ENCODE results near the gene TBL3. TPM values are rescaled to one million over a fixed set of nuclear protein-coding genes. Genes with fewer than 3 reads are reported as not detected.
"Not testable (repeated sequence)": the region's sequence is repeated elsewhere in the genome, so short reads cannot be mapped to it uniquely, and the experiment has no call there.

Gene TBL3
- total and polyA plus RNA-seq, 3 donors from 2014 or later: 77.1 to 109 (median 83.4) TPM

DNA sequence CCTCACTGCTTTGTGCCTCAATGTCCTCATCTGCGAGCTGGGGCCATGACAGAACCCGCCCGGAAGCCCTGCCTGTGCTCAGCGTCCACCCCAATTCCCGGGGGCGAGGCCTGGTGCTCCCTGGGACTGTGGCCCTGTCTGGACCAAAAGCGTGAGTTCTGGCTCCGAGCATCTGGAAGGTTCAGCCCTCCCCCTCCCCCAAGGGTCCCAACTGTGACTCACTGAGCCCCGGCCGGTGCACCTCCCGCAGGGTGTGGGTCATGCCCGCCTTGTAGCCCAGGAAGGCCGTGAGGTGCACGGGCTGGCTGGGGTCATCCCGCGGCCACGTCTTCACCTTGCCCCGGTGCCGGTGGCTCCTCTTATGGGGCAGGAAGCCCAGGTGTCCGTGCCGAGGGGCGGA lies 18.1 kb upstream of the TBL3 start:
- Histone ChIP-seq H3K9me3 (no peaks in the 10 kb centered on the region), H3K36me3 (ENCODE audit: low read depth, missing control alignments) (no peaks in the 10 kb centered on the region), H3K27ac (no peak overlapping the region), H3K4me1 (no peaks in the 10 kb centered on the region), H3K27me3 (no peaks in the 10 kb centered on the region), H3K4me3 (no peak overlapping the region)
- intact Hi-C loops (cut with DNase I; ENCODE audit: low total_unique reads): no loop called here
- no peak for DNase-seq
- 96 to 97% methylated on average over 7 to 22 of the region's 22 CpGs for WGBS, 2 donors
- no peak for TF ChIP-seq POLR2A (IDR thresholded peaks at IDR 0.05)
- TF ChIP-seq, protein P1, sequence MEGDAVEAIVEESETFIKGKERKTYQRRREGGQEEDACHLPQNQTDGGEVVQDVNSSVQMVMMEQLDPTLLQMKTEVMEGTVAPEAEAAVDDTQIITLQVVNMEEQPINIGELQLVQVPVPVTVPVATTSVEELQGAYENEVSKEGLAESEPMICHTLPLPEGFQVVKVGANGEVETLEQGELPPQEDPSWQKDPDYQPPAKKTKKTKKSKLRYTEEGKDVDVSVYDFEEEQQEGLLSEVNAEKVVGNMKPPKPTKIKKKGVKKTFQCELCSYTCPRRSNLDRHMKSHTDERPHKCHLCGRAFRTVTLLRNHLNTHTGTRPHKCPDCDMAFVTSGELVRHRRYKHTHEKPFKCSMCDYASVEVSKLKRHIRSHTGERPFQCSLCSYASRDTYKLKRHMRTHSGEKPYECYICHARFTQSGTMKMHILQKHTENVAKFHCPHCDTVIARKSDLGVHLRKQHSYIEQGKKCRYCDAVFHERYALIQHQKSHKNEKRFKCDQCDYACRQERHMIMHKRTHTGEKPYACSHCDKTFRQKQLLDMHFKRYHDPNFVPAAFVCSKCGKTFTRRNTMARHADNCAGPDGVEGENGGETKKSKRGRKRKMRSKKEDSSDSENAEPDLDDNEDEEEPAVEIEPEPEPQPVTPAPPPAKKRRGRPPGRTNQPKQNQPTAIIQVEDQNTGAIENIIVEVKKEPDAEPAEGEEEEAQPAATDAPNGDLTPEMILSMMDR (IDR thresholded peaks at IDR 0.05): no peak

DNA sequence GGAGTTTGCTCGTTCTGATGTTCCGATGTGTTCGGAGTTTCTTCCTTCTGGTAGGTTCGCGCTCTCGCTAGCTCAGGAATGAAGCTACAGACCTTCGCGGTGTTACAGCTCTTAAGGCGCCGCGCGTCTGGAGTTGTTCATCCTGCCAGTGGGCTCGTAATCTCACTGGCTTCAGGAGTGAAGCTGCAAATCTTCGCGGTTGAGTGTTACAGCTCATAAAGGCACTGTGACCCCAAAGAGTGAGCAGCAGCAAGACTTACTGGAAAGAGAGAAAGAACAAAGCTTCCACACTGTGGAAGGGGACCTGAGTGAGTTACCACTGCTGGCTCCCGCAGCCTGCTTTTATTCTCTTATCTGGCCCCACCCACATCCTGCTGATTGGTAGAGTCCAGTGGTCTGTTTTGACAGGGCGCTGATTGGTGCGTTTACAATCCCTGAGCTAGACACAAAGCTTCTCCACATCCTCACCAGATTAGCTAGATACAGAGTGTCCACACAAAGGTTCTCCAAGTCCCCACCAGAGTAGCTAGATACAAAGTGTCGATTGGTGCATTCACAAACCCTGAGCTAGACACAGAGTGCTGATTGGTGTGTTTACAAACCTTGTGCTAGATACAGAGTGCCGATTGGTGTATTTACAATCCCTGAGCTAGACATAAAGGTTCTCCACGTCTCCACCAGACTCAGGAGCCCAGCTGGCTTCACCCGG lies 14.3 kb upstream of the TBL3 start:
- 63 to 78% methylated on average over 19 to 22 of the region's 22 CpGs for WGBS, 2 donors
- H3K27ac ChIP-seq; H3K27me3 ChIP-seq; intact Hi-C loops (cut with DNase I; ENCODE audit: low total_unique reads); H3K9me3 ChIP-seq; DNase-seq; H3K36me3 ChIP-seq (ENCODE audit: low read depth, missing control alignments): not testable (repeated sequence)
- Histone ChIP-seq H3K4me3 (peak overlapping the region; percentile 21 to 34), H3K4me1 (peaks cover 14% of the 10 kb centered on the region)

GRCh38 chr16:1958143-1958491 lies 13.7 kb upstream of the TBL3 start:
- H3K36me3 ChIP-seq (ENCODE audit: low read depth, missing control alignments); H3K27me3 ChIP-seq; H3K9me3 ChIP-seq; intact Hi-C loops (cut with DNase I; ENCODE audit: low total_unique reads); DNase-seq: not testable (repeated sequence)
- peak overlapping the region in 1 of 2 donors; percentile 7 for H3K27ac ChIP-seq
- WGBS, 2 donors: 60 to 78% methylated on average over 22 to 30 of the region's 30 CpGs
- H3K4me3 ChIP-seq: peak overlapping the region; percentile 21 to 34
- H3K4me1 ChIP-seq: peaks cover 14% of the 10 kb centered on the region

DNA sequence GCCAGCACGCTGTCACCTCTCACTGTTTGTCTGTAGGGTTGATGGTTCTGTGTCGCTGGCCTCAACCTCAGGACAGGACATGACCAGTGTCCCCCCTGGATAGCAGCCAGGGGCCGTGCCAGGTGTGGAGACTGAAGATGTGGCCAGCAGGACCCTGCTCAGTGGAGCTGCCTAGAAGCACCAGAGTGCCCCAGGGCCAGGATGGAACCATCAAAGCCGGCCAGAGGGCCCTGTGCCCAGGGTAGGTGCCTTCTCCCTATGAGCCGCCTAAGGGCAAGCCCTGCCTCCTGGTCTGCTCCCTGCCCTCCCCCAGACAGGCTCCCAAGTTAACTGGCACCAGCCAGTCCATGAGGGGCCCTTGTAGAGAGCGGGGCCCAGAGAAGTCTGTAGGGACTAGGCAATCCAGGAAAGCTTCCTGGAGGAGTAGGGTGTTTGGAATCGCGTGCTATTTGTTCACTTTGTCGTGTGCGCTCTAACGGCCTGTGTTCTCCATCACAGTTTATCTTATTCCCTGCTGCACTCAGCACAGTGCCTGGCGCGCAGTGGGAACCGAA lies 13.1 kb upstream of the TBL3 start:
- H3K27me3 ChIP-seq: no peaks in the 10 kb centered on the region
- no peaks in the 10 kb centered on the region for H3K36me3 ChIP-seq (ENCODE audit: low read depth, missing control alignments)
- no peak for DNase-seq
- H3K4me1 ChIP-seq: peaks cover 16% of the 10 kb centered on the region
- WGBS, 2 donors: 11 to 29% methylated on average over 9 to 14 of the region's 14 CpGs
- TF ChIP-seq, protein P1 (IDR thresholded peaks at IDR 0.05): no peak
- TF ChIP-seq POLR2A (IDR thresholded peaks at IDR 0.05): no peak
- peak overlapping the region in 1 of 2 donors; percentile 82 for H3K27ac ChIP-seq
- intact Hi-C loops (cut with DNase I; ENCODE audit: low total_unique reads): no loop called here
- H3K9me3 ChIP-seq: no peaks in the 10 kb centered on the region
- H3K4me3 ChIP-seq: peak overlapping the region; percentile 81 to 89

DNA sequence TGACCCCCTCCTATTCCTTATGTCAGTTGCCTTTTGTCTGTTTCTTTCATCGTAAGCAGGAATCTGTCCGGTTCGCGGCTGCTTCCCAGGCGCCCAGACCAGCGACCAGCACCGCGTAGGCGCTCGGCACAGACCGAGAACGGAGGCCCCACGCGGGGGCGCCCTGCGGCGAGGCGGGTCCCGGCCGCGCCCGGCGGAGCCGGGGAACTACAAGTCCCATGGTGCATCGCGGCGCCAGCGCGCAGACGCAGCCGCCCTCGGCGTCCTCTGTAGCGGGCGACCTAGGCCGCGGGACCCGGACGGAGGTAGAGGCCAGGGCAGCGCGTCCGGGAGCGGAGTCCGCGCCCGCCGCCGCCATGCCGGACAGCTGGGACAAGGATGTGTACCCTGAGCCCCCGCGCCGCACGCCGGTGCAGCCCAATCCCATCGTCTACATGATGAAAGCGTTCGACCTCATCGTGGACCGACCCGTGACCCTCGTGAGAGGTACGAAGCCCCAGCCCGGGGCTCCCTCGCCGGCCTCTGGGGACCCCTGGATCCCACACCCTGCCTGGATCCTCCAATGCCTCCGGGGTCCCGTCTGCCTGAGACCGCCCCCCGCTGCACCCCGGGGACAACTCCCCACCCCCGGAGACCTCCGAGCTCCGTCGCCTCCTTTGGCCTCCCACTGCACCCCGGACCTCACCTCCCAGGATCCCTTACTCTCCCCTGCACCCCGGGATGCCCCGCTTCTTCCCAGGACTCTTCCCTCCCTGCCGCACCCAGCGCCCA lies 12.4 kb upstream of the TBL3 start, which contains the start of gene NDUFB10:
TSS of gene NDUFB10 (plus strand) at position 270 of the 771 bp plus-strand sequence. CDS start at position 357, 87 bp downstream.
- H3K27ac ChIP-seq: peak within 1 kb of the TSS; percentile 7 to 82
- DNase-seq: peak; percentile 93
- no peaks in the 10 kb centered on the region for H3K36me3 ChIP-seq (ENCODE audit: low read depth, missing control alignments)
- H3K9me3 ChIP-seq: no peaks in the 10 kb centered on the region
- 0 to 1% methylated on average over 27 to 69 of the region's 79 CpGs for WGBS, 2 donors
- H3K4me1 ChIP-seq: peaks cover 17% of the 10 kb centered on the region
- intact Hi-C loops (cut with DNase I; ENCODE audit: low total_unique reads): no loop called here
- TF ChIP-seq, protein P1 (IDR thresholded peaks at IDR 0.05): peak; percentile 62 to 75 (median 65)
- peak; percentile 51 for TF ChIP-seq POLR2A (IDR thresholded peaks at IDR 0.05)
- peak within 1 kb of the TSS; percentile 81 to 89 for H3K4me3 ChIP-seq
- H3K27me3 ChIP-seq: no peaks in the 10 kb centered on the region
